ENCODE results near the gene PARD6B.
"Not testable (repeated sequence)": the region's sequence is repeated elsewhere in the genome, so short reads cannot be mapped to it uniquely, and the experiment has no call there.

PARD6B gene

GRCh38 chr20:50800986-50801746 is 69.8 kb downstream of the PARD6B start:
- DNase-seq: not testable (repeated sequence)

DNA sequence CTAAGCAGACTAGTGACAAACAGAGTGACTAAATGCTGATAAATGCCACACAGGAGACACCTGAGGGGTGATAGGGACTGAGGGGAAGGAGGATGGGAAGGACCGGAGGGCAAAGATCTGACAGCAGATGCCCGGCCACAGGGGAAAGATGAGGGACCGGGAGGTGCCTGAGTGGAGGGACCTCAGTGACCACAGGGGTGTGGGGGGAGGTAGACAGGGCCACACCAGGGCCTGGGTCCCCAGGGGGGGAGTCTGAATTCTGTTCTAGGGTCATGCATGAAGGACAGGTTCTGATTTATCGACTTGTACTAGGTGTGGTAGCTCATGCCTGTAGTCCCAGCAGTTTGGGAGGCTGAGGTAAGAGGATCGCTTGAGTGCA is 70.4 kb downstream of the PARD6B start:
- DNase-seq: no peak

GRCh38 chr20:50802289-50802688 is 70.9 kb downstream of the PARD6B start:
- no peak for DNase-seq

DNA sequence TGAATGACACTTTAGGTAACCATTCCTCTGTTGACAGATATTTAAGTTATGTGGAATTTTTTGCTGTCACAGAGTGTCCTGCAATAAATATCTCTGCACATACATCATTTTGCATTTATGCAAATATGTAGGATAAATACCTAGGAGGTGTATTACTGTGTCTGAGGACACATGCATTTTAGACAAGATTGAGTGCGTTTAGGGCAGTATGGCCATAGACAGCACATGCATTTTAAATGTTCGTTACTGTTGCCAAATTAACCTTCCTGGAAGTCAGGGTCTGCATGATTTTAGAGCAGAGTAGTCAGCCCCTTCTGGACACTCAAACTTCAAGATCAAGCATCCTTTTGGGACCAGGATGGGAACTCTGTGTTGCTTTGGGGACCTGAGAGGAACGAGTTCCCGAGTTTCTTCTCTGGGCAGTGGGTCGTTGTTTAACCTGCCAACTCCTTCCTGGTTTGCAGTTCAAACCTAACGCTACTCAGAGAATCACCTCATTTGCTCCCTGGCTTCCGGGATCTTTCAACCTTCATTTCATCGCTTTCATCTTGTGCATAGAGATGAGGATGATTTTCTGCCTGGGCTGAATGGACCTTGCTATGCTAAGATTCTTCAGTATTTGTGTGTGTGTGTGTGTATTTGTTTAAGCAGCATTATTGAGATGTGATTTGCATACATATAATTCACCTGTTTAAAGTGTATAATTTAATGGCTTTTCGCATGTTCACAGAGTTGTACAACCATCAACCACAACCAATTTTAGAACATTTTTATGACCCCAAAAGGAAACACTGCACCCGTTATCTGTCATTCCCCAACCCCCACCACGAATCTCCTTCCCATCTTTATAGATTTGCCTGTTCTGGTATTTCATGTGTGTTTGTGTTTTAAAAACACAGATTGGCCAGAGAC is 73.3 kb downstream of the PARD6B start:
- DNase-seq: no peak

DNA sequence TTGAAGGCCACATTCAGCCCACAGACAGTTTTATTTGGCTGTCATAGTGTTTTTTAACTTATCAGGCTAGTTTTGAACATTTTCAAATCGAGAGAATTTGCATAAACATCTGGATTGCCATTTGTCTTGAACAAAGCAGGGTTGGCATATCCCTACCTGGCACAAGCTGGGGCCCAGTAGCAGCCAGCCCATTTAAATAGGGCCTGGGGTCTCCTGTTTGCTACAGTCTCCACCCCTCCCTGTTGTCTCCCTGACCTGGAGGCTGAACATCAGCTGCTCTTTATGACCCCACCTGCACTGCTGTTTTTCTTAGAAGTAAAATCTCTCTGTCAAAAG is 73.9 kb downstream of the PARD6B start:
- DNase-seq: no peak

DNA sequence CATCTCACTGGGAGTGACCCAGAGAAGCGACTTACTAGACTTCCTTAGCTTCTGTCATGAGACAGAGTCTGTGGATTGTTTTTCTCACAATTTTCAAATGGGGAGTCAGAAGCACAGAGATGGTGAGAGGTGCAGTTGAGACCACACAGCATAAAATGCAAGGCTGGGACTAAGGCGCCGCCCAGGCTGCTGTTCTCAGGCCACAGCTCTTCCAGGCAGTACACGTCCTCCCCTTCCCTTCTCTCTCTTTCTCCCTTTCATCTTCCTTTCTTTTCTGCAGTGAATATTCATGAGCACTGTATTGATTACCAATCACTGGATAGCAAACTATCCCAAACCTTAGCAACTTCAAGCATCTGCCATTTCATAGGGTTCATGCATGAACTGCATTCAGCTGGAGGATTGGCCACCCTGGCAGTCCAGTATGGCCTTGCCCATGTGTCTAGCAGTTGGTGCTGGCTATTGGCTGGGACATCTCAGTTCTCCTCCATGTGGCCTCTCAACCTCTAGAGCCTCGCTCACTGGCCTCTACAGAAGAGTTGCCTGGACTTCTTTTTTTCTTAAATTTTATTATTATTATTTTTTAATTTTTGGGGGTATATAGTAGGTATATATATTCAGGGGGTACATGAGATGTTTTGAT is 74.9 kb downstream of the PARD6B start:
- no peak for DNase-seq

All from HCEC 1CT (cell line).